Measurements from ENCODE around the gene HBZ.
"Not testable (repeated sequence)": the region's sequence is repeated elsewhere in the genome, so short reads cannot be mapped to it uniquely, and the experiment has no call there.

DNA sequence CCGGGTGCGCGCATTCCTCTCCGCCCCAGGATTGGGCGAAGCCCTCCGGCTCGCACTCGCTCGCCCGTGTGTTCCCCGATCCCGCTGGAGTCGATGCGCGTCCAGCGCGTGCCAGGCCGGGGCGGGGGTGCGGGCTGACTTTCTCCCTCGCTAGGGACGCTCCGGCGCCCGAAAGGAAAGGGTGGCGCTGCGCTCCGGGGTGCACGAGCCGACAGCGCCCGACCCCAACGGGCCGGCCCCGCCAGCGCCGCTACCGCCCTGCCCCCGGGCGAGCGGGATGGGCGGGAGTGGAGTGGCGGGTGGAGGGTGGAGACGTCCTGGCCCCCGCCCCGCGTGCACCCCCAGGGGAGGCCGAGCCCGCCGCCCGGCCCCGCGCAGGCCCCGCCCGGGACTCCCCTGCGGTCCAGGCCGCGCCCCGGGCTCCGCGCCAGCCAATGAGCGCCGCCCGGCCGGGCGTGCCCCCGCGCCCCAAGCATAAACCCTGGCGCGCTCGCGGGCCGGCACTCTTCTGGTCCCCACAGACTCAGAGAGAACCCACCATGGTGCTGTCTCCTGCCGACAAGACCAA lies 20.0 kb downstream of the HBZ start, which contains the start of gene HBA2:
- TF ChIP-seq, protein P1, sequence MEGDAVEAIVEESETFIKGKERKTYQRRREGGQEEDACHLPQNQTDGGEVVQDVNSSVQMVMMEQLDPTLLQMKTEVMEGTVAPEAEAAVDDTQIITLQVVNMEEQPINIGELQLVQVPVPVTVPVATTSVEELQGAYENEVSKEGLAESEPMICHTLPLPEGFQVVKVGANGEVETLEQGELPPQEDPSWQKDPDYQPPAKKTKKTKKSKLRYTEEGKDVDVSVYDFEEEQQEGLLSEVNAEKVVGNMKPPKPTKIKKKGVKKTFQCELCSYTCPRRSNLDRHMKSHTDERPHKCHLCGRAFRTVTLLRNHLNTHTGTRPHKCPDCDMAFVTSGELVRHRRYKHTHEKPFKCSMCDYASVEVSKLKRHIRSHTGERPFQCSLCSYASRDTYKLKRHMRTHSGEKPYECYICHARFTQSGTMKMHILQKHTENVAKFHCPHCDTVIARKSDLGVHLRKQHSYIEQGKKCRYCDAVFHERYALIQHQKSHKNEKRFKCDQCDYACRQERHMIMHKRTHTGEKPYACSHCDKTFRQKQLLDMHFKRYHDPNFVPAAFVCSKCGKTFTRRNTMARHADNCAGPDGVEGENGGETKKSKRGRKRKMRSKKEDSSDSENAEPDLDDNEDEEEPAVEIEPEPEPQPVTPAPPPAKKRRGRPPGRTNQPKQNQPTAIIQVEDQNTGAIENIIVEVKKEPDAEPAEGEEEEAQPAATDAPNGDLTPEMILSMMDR (IDR thresholded peaks at IDR 0.05; ENCODE audit: borderline replicate concordance, extremely low read depth, low read length, poor library complexity, severe bottlenecking) = not testable (repeated sequence)
- not testable (repeated sequence) for TF ChIP-seq EZH2 (IDR thresholded peaks at IDR 0.05; ENCODE audit: borderline replicate concordance, low read depth, low read length, severe bottlenecking)
